CD8-positive, alpha-beta memory T cell (primary cell): Measurements from ENCODE around the gene HSP90AA1. TPM values are rescaled to one million over a fixed set of nuclear protein-coding genes. Genes with fewer than 3 reads are reported as not detected.
"Not testable (repeated sequence)": the region's sequence is repeated elsewhere in the genome, so short reads cannot be mapped to it uniquely, and the experiment has no call there.

Experiments used
- CTCF ChIA-PET: fragments of 350-600 bp; sonication (Branson Sonifier 250); formaldehyde crosslinking; loops from one replicate; lab custom pipeline; 2021; ENCODE audit warnings: antibody characterized with exemption; lab: Charles Lee
- POLR2A ChIA-PET: fragments of 350-600 bp; sonication (Branson Sonifier 250); formaldehyde crosslinking; loops from one replicate; lab custom pipeline; 2021; ENCODE audit warnings: antibody characterized with exemption; lab: Charles Lee
- DNase-seq, 5 donors: peaks; one replicate each; pipeline versions ENCODE4 v3.0.0 to v3.0.0-alpha.2; 2020 to 2022; ENCODE audit warnings: mixed read lengths in 1 of 5
- H3K27ac ChIP-seq: one replicate; pipeline ENCODE4 v1.7.0; 2013; ENCODE audit warnings: low read depth, mild to moderate bottlenecking, low read length, moderate library complexity
- H3K27me3 ChIP-seq: 2 replicates; pipeline ENCODE4 v1.7.0; 2013; ENCODE audit warnings: low read length, mild to moderate bottlenecking; ENCODE audit not compliant: insufficient read depth, poor library complexity, severe bottlenecking
- H3K36me3 ChIP-seq: 2 replicates; pipeline ENCODE4 v1.7.0; 2013; ENCODE audit warnings: mild to moderate bottlenecking, low read length, moderate library complexity; ENCODE audit not compliant: insufficient read depth
- H3K4me1 ChIP-seq: 2 replicates; pipeline ENCODE4 v1.7.0; 2013; ENCODE audit warnings: mild to moderate bottlenecking, low read length, moderate library complexity; ENCODE audit not compliant: insufficient read depth
- H3K4me3 ChIP-seq: 2 replicates; pipeline ENCODE4 v1.7.0; 2013; ENCODE audit warnings: mild to moderate bottlenecking, low read length
- H3K9me3 ChIP-seq: 2 replicates; pipeline ENCODE4 v1.7.0; 2013; ENCODE audit warnings: mild to moderate bottlenecking, low read length
- H3K27ac Mint-ChIP-seq, 8 donors: one replicate each; pipeline ENCODE4 v1.8.0; 2020 to 2021; ENCODE audit warnings: mixed read lengths in 8 of 8, mild to moderate bottlenecking in 6 of 8, inconsistent platforms in 3 of 8, moderate library complexity in 3 of 8
- H3K27me3 Mint-ChIP-seq, 2 donors: one replicate each; pipeline ENCODE4 v1.8.0; 2020 to 2021; ENCODE audit warnings: mixed read lengths in 2 of 2, mild to moderate bottlenecking in 1 of 2, moderate library complexity in 1 of 2
- H3K36me3 Mint-ChIP-seq, 3 donors: one replicate each; pipeline ENCODE4 v1.8.0; 2020 to 2021; ENCODE audit warnings: mixed read lengths in 3 of 3, inconsistent platforms in 1 of 3, mild to moderate bottlenecking in 1 of 3
- H3K4me1 Mint-ChIP-seq, 3 donors: one replicate each; pipeline ENCODE4 v1.8.0; 2020 to 2021; ENCODE audit warnings: mixed read lengths in 3 of 3, inconsistent platforms in 1 of 3, mild to moderate bottlenecking in 1 of 3
- H3K4me3 Mint-ChIP-seq, 7 donors: one replicate each; pipeline ENCODE4 v1.8.0; 2020 to 2021; ENCODE audit warnings: mixed read lengths in 7 of 7, mild to moderate bottlenecking in 6 of 7, moderate library complexity in 4 of 7, inconsistent platforms in 2 of 7
- H3K9me3 Mint-ChIP-seq, 5 donors: one replicate each; pipeline ENCODE4 v1.8.0; 2020 to 2022; ENCODE audit warnings: mixed read lengths in 5 of 5, mild to moderate bottlenecking in 3 of 5, moderate library complexity in 2 of 5, inconsistent platforms in 1 of 5
- polyA plus RNA-seq: library from polyadenylated mRNA; unstranded; fragments of 300-500 nt; fragmentation: Illumina TruSeq; gene quantifications from one replicate; pipeline ENCODE4 v1.2.3, GENCODE V29; 2021
- total RNA-seq, 2 experiments: library from RNA; stranded (reverse); gene quantifications; one replicate each; pipeline ENCODE4 v1.2.3, GENCODE V29; 2021

Gene HSP90AA1
- total and polyA plus RNA-seq, 3 experiments from 2014 or later: 579 to 1,586 (median 1,459) TPM

- Histone ChIP-seq H3K9me3 (no peaks in the 10 kb centered on the region), H3K36me3 (peaks cover 9% of the 10 kb centered on the region), H3K4me3 (no peak overlapping the region), H3K4me1 (no peaks in the 10 kb centered on the region), H3K27ac (no peak overlapping the region), H3K27me3 (no peaks in the 10 kb centered on the region)
- H3K4me3 Mint-ChIP-seq: no peak overlapping the region
- ChIA-PET POLR2A (interaction anchor here (1.6 kb wide), 1 partner anchor 17 kb away, joined by 3 read pairs; no protein-coding TSS in a partner anchor), CTCF (interaction anchor here (1.9 kb wide), 1 partner anchor 21 kb away, joined by 4 read pairs; no protein-coding TSS in a partner anchor)
- no peaks in the 10 kb centered on the region for H3K9me3 Mint-ChIP-seq
- peaks cover 17 to 30% (median 19%) of the 10 kb centered on the region in 3 donors for H3K4me1 Mint-ChIP-seq
- H3K27ac Mint-ChIP-seq: no peak overlapping the region
- no peaks in the 10 kb centered on the region for H3K27me3 Mint-ChIP-seq
- H3K36me3 Mint-ChIP-seq: peaks cover 4 to 20% (median 8%) of the 10 kb centered on the region in 3 donors
- no peak for DNase-seq
Observed at GRCh38 chr14:102075155-102075554, 11.7 kb downstream of the HSP90AA1 start.

- Mint-ChIP-seq H3K27me3 (no peaks in the 10 kb centered on the region), H3K4me1 (peaks cover 17 to 28% (median 24%) of the 10 kb centered on the region in 3 donors), H3K27ac (peak overlapping the region in 3 of 8 donors; percentile 5 to 80 (median 7)), H3K36me3 (peaks cover 2 to 13% (median 4%) of the 10 kb centered on the region in 3 donors), H3K4me3 (no peak overlapping the region), H3K9me3 (no peaks in the 10 kb centered on the region)
- Histone ChIP-seq H3K4me3 (no peak overlapping the region), H3K27ac (no peak overlapping the region), H3K27me3 (no peaks in the 10 kb centered on the region), H3K9me3 (no peaks in the 10 kb centered on the region), H3K36me3 (peaks cover 2% of the 10 kb centered on the region), H3K4me1 (no peaks in the 10 kb centered on the region)
- no peak for DNase-seq
- POLR2A ChIA-PET: interaction anchor here (1.6 kb wide), 1 partner anchor 17 kb away, joined by 3 read pairs; no protein-coding TSS in a partner anchor
- CTCF ChIA-PET: no interaction called here
Observed at GRCh38 chr14:102074415-102074964, 12.4 kb downstream of the HSP90AA1 start.

GRCh38 chr14:102071283-102071998 lies 15.4 kb downstream of the HSP90AA1 start:
- CTCF ChIA-PET: interaction anchor here (0.5 to 1.4 kb wide), 4 partner anchors 8 to 104 kb away, joined by 3 to 4 read pairs (median 3); no protein-coding TSS in a partner anchor
- Mint-ChIP-seq H3K27me3 (no peaks in the 10 kb centered on the region), H3K4me1 (peaks cover 13 to 26% (median 22%) of the 10 kb centered on the region in 3 donors), H3K27ac (peak overlapping the region in 6 of 8 donors; percentile 2 to 65 (median 20)), H3K36me3 (peaks cover 0 to 4% (median 1%) of the 10 kb centered on the region in 3 donors), H3K9me3 (no peaks in the 10 kb centered on the region), H3K4me3 (peak overlapping the region in 3 of 7 donors; percentile 20 to 85 (median 38))
- Histone ChIP-seq H3K36me3 (no peaks in the 10 kb centered on the region), H3K4me3 (no peak overlapping the region), H3K27me3 (no peaks in the 10 kb centered on the region), H3K9me3 (no peaks in the 10 kb centered on the region), H3K27ac (no peak overlapping the region), H3K4me1 (no peaks in the 10 kb centered on the region)
- POLR2A ChIA-PET: no interaction called here
- DNase-seq: no peak

GRCh38 chr14:102066041-102066451 lies 20.8 kb downstream of the HSP90AA1 start:
- Mint-ChIP-seq H3K27me3 (no peaks in the 10 kb centered on the region), H3K27ac (peak overlapping the region in 1 of 8 donors; percentile 5), H3K4me3 (no peak overlapping the region), H3K36me3 (no peaks in the 10 kb centered on the region), H3K4me1 (peaks cover 7 to 21% (median 16%) of the 10 kb centered on the region in 3 donors), H3K9me3 (no peaks in the 10 kb centered on the region)
- no peak overlapping the region for H3K4me3 ChIP-seq
- no peaks in the 10 kb centered on the region for H3K36me3 ChIP-seq
- H3K9me3 ChIP-seq: no peaks in the 10 kb centered on the region
- H3K27ac ChIP-seq: no peak overlapping the region
- CTCF ChIA-PET: interaction anchor here (0.6 kb wide), 1 partner anchor 21 kb away, joined by 3 read pairs; no protein-coding TSS in a partner anchor
- no peak for DNase-seq
- POLR2A ChIA-PET: no interaction called here
- no peaks in the 10 kb centered on the region for H3K27me3 ChIP-seq
- no peaks in the 10 kb centered on the region for H3K4me1 ChIP-seq

- H3K27me3 Mint-ChIP-seq, H3K27me3 ChIP-seq, H3K36me3 Mint-ChIP-seq, H3K4me3 Mint-ChIP-seq, H3K4me1 ChIP-seq, H3K9me3 Mint-ChIP-seq, H3K4me3 ChIP-seq, H3K9me3 ChIP-seq, H3K36me3 ChIP-seq, DNase-seq, H3K27ac ChIP-seq, POLR2A ChIA-PET: not testable (repeated sequence)
- CTCF ChIA-PET: interaction anchor here (3.5 to 4.2 kb wide), 2 partner anchors 24 to 33 kb away, joined by 20 to 56 read pairs; no protein-coding TSS in a partner anchor
- peak overlapping the region in 2 of 8 donors; percentile 51 to 65 for H3K27ac Mint-ChIP-seq
- H3K4me1 Mint-ChIP-seq: peaks cover 5 to 13% (median 9%) of the 10 kb centered on the region in 3 donors
Observed at GRCh38 chr14:102064590-102064989, 22.3 kb downstream of the HSP90AA1 start.

GRCh38 chr14:102063808-102064429 lies 22.9 kb downstream of the HSP90AA1 start:
- Histone ChIP-seq H3K27ac (no peak overlapping the region), H3K9me3 (no peaks in the 10 kb centered on the region), H3K27me3 (no peaks in the 10 kb centered on the region), H3K4me3 (no peak overlapping the region), H3K4me1 (no peaks in the 10 kb centered on the region), H3K36me3 (no peaks in the 10 kb centered on the region)
- H3K36me3 Mint-ChIP-seq: no peaks in the 10 kb centered on the region
- H3K27me3 Mint-ChIP-seq: no peaks in the 10 kb centered on the region
- H3K9me3 Mint-ChIP-seq: no peaks in the 10 kb centered on the region
- peak overlapping the region in 1 of 8 donors; percentile 75 for H3K27ac Mint-ChIP-seq
- ChIA-PET POLR2A (interaction anchor here (1.0 kb wide), 1 partner anchor 22 kb away, joined by 3 read pairs; no protein-coding TSS in a partner anchor), CTCF (interaction anchor here (1.7 to 4.2 kb wide), 3 partner anchors 24 to 250 kb away, joined by 6 to 56 read pairs (median 20); no protein-coding TSS in a partner anchor)
- H3K4me1 Mint-ChIP-seq: peaks cover 7 to 14% (median 12%) of the 10 kb centered on the region in 3 donors
- no peak overlapping the region for H3K4me3 Mint-ChIP-seq
- DNase-seq: no peak

- Mint-ChIP-seq H3K27ac (no peak overlapping the region), H3K36me3 (no peaks in the 10 kb centered on the region), H3K27me3 (no peaks in the 10 kb centered on the region), H3K9me3 (no peaks in the 10 kb centered on the region), H3K4me1 (peaks cover 10 to 19% (median 18%) of the 10 kb centered on the region in 3 donors), H3K4me3 (no peak overlapping the region)
- no peak overlapping the region for H3K4me3 ChIP-seq
- no peaks in the 10 kb centered on the region for H3K27me3 ChIP-seq
- H3K4me1 ChIP-seq: peaks cover 1% of the 10 kb centered on the region
- CTCF ChIA-PET: interaction anchor here (0.7 to 4.2 kb wide), 8 partner anchors 8 to 254 kb away, joined by 3 to 56 read pairs (median 4); no protein-coding TSS in a partner anchor
- POLR2A ChIA-PET: interaction anchor here (1.0 kb wide), 1 partner anchor 23 kb away, joined by 3 read pairs; no protein-coding TSS in a partner anchor
- no peak overlapping the region for H3K27ac ChIP-seq
- no peaks in the 10 kb centered on the region for H3K36me3 ChIP-seq
- H3K9me3 ChIP-seq: no peaks in the 10 kb centered on the region
- DNase-seq: peak; percentile 55 to 82 (median 65)
Observed at GRCh38 chr14:102063109-102063807, 23.6 kb downstream of the HSP90AA1 start.
